ENCODE measurements around the gene NBAS. TPM values are rescaled to one million over a fixed set of nuclear protein-coding genes. Genes with fewer than 3 reads are reported as not detected.
"Not testable (repeated sequence)": the region's sequence is repeated elsewhere in the genome, so short reads cannot be mapped to it uniquely, and the experiment has no call there.

The NBAS gene
- total and polyA plus RNA-seq, 2 donors: 26.0 to 118 TPM

DNA sequence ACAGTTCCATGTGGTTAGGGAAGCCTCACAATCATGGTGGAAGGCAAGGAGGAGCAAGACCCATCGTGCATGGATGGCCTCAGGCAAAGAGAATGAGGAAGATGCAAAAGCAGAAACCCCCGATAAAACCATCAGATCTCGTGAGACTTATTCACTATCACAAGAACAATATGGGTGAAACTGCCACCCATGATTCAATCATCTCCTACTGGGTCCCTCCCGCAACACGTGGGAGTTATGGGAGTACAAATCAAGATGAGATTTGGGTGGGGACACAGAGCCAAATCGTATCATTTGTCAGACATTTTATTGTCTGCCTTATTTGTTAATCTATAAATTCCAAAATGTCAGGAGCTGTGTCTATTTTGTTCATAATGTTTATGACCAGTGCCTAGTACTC lies 17.6 kb downstream of the NBAS start:
- 88% methylated on average over 6 of the region's 6 CpGs for WGBS

DNA sequence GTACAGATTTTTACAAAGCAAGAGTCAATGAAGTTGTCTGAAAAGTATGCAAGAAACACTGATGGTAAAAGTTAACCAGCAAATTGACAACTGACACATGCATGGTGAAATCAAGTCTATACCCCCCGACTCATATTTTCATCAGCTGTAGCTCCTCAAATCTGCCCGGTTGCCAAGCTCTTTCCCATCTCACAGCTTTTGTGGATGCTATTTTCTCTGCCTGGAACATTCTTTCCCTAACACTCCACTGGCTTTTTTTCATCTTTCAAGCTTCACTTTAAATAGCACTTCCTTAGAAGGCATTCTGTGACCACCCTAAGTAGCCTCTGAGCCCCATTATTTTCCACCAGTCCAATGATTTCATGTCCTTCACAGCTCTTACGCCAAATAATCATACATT lies 18.1 kb downstream of the NBAS start:
- H3K36me3 ChIP-seq (ENCODE audit: insufficient read depth): peaks cover 2% of the 10 kb centered on the region
- no peak for DNase-seq (ENCODE audit: extremely low spot score)
- no peaks in the 10 kb centered on the region for H3K4me1 ChIP-seq (ENCODE audit: insufficient read depth)
- 65% methylated on average over 3 of the region's 3 CpGs for WGBS
- H3K4me3 ChIP-seq (ENCODE audit: low read depth, low read length): no peak overlapping the region
- no peak overlapping the region for H3K27ac ChIP-seq (ENCODE audit: low read depth)

More for the DNA sequence above, 17.6 kb downstream of the NBAS start:
- H3K4me1 ChIP-seq (ENCODE audit: insufficient read depth): no peaks in the 10 kb centered on the region
- no peak overlapping the region for H3K27ac ChIP-seq (ENCODE audit: low read depth)
- DNase-seq (ENCODE audit: extremely low spot score): no peak
- H3K36me3 ChIP-seq (ENCODE audit: insufficient read depth): peaks cover 3% of the 10 kb centered on the region
- no peak overlapping the region for H3K4me3 ChIP-seq (ENCODE audit: low read depth, low read length)

- DNase-seq (ENCODE audit: extremely low spot score); H3K4me1 ChIP-seq (ENCODE audit: insufficient read depth); H3K27ac ChIP-seq (ENCODE audit: low read depth); H3K36me3 ChIP-seq (ENCODE audit: insufficient read depth); H3K4me3 ChIP-seq (ENCODE audit: low read depth, low read length): not testable (repeated sequence)
- WGBS: 68% methylated on average over 2 of the region's 6 CpGs
These were observed 18.9 kb downstream of the NBAS start for GRCh38 chr2:15542269-15542668.

GRCh38 chr2:15540523-15540922 lies 20.6 kb downstream of the NBAS start:
- not testable (repeated sequence) for H3K4me1 ChIP-seq (ENCODE audit: insufficient read depth); H3K36me3 ChIP-seq (ENCODE audit: insufficient read depth); H3K27ac ChIP-seq (ENCODE audit: low read depth); H3K4me3 ChIP-seq (ENCODE audit: low read depth, low read length); DNase-seq (ENCODE audit: extremely low spot score)
- 87% methylated on average over 5 of the region's 5 CpGs for WGBS

GRCh38 chr2:15539999-15540398 lies 21.1 kb downstream of the NBAS start:
- H3K27ac ChIP-seq (ENCODE audit: low read depth): no peak overlapping the region
- no peaks in the 10 kb centered on the region for H3K4me1 ChIP-seq (ENCODE audit: insufficient read depth)
- no peak overlapping the region for H3K4me3 ChIP-seq (ENCODE audit: low read depth, low read length)
- DNase-seq (ENCODE audit: extremely low spot score): no peak
- peaks cover 5% of the 10 kb centered on the region for H3K36me3 ChIP-seq (ENCODE audit: insufficient read depth)
- WGBS: 92% methylated on average over 3 of the region's 3 CpGs

- 88% methylated on average over 4 of the region's 4 CpGs for WGBS
These were observed 22.3 kb downstream of the NBAS start for GRCh38 chr2:15538792-15539191.

GRCh38 chr2:15533860-15534480 lies 27.2 kb downstream of the NBAS start:
- 92% methylated on average over 5 of the region's 5 CpGs for WGBS
- Histone ChIP-seq H3K36me3 (ENCODE audit: insufficient read depth) (peaks cover 5% of the 10 kb centered on the region), H3K4me1 (ENCODE audit: insufficient read depth) (no peaks in the 10 kb centered on the region), H3K27ac (ENCODE audit: low read depth) (no peak overlapping the region), H3K4me3 (ENCODE audit: low read depth, low read length) (no peak overlapping the region)
- no peak for DNase-seq (ENCODE audit: extremely low spot score)

More at GRCh38 chr2:15538792-15539191, 22.3 kb downstream of the NBAS start:
- Histone ChIP-seq H3K4me3 (ENCODE audit: low read depth, low read length) (no peak overlapping the region), H3K4me1 (ENCODE audit: insufficient read depth) (no peaks in the 10 kb centered on the region), H3K36me3 (ENCODE audit: insufficient read depth) (peaks cover 5% of the 10 kb centered on the region), H3K27ac (ENCODE audit: low read depth) (no peak overlapping the region)
- DNase-seq (ENCODE audit: extremely low spot score): no peak

DNA sequence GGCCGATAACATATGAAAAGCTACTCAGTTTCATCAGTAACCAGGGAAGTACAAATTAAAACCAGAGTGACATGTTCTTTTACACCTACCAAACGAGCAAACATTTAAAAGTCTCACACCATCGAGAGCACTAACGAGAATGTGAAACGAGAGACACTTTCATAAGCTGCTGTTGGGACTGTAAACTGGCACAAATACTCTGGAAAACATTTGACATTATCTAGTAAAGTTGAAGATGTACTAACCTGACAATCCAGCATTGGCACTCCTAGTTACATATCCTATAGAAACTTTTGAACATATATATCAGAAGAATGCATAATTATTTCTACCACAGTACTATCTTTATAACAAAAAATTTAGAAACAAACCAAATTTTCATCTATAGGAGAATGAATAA lies 28.1 kb downstream of the NBAS start:
- peaks cover 5% of the 10 kb centered on the region for H3K36me3 ChIP-seq (ENCODE audit: insufficient read depth)
- H3K27ac ChIP-seq (ENCODE audit: low read depth): no peak overlapping the region
- no peak for DNase-seq (ENCODE audit: extremely low spot score)
- WGBS: 94% methylated on average over 5 of the region's 5 CpGs
- H3K4me1 ChIP-seq (ENCODE audit: insufficient read depth): no peaks in the 10 kb centered on the region
- H3K4me3 ChIP-seq (ENCODE audit: low read depth, low read length): no peak overlapping the region

GRCh38 chr2:15531095-15531854 lies 29.9 kb downstream of the NBAS start:
- WGBS: 95% methylated on average over 7 of the region's 7 CpGs
- Histone ChIP-seq H3K4me3 (ENCODE audit: low read depth, low read length) (no peak overlapping the region), H3K36me3 (ENCODE audit: insufficient read depth) (peaks cover 2% of the 10 kb centered on the region), H3K27ac (ENCODE audit: low read depth) (no peak overlapping the region), H3K4me1 (ENCODE audit: insufficient read depth) (no peaks in the 10 kb centered on the region)
- DNase-seq (ENCODE audit: extremely low spot score): no peak

GRCh38 chr2:15527074-15527739 lies 33.9 kb downstream of the NBAS start:
- DNase-seq (ENCODE audit: extremely low spot score): no peak
- Histone ChIP-seq H3K36me3 (ENCODE audit: insufficient read depth) (peaks cover 7% of the 10 kb centered on the region), H3K4me3 (ENCODE audit: low read depth, low read length) (no peak overlapping the region), H3K27ac (ENCODE audit: low read depth) (no peak overlapping the region), H3K4me1 (ENCODE audit: insufficient read depth) (no peaks in the 10 kb centered on the region)
- 89% methylated on average over 6 of the region's 6 CpGs for WGBS

GRCh38 chr2:15521641-15522181 lies 39.4 kb downstream of the NBAS start:
- WGBS: 59% methylated on average over 2 of the region's 2 CpGs
- Histone ChIP-seq H3K4me3 (ENCODE audit: low read depth, low read length) (no peak overlapping the region), H3K36me3 (ENCODE audit: insufficient read depth) (peaks cover 5% of the 10 kb centered on the region), H3K4me1 (ENCODE audit: insufficient read depth) (no peaks in the 10 kb centered on the region), H3K27ac (ENCODE audit: low read depth) (no peak overlapping the region)
- DNase-seq (ENCODE audit: extremely low spot score): no peak

DNA sequence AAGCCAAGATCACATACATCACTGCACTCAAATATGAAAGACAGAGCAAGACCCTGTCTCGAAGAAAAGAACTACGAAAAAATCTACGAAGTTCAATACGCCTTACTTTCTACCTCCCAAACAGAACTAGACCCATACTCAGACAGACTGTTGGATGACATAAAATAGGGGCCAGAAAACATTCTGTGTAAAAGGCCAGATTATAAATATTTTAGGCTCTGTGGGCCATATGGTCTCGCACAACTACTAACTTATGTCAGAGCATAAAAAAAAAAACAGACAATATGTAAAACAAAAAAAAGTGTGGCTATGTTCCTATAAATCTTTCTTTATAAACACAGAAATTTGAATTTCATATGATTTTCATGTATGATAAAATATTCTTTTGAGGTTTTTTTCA lies 40.8 kb downstream of the NBAS start:
- H3K4me3 ChIP-seq (ENCODE audit: low read depth, low read length): no peak overlapping the region
- peaks cover 5% of the 10 kb centered on the region for H3K36me3 ChIP-seq (ENCODE audit: insufficient read depth)
- H3K4me1 ChIP-seq (ENCODE audit: insufficient read depth): no peaks in the 10 kb centered on the region
- 98% methylated on average over 5 of the region's 5 CpGs for WGBS
- DNase-seq (ENCODE audit: extremely low spot score): no peak
- no peak overlapping the region for H3K27ac ChIP-seq (ENCODE audit: low read depth)

GRCh38 chr2:15518759-15519158 lies 42.4 kb downstream of the NBAS start:
- 96% methylated on average over 3 of the region's 3 CpGs for WGBS

DNA sequence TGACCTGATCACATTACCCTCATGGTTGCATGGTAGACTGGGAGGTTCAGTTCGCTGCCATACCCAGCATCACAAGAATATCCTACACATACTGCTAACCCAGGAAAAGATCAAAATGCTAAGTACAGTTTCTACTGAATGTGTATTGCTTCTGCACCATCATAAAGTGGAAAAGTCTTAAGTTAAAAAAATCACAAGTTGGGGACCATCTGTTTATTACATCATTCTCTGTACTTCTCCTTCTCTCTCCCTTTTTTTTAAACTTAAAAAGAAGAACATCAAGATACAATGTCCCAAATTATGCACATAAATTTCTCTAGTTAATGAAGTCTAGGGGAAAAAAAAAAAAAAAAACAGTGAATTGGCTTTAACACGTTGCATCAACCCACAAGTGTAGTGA lies 43.3 kb downstream of the NBAS start:
- 94% methylated on average over 2 of the region's 2 CpGs for WGBS

More at GRCh38 chr2:15518759-15519158, 42.4 kb downstream of the NBAS start:
- H3K4me3 ChIP-seq (ENCODE audit: low read depth, low read length); H3K27ac ChIP-seq (ENCODE audit: low read depth); DNase-seq (ENCODE audit: extremely low spot score); H3K36me3 ChIP-seq (ENCODE audit: insufficient read depth); H3K4me1 ChIP-seq (ENCODE audit: insufficient read depth): not testable (repeated sequence)

More for the DNA sequence above, 43.3 kb downstream of the NBAS start:
- DNase-seq (ENCODE audit: extremely low spot score): no peak
- Histone ChIP-seq H3K36me3 (ENCODE audit: insufficient read depth) (no peaks in the 10 kb centered on the region), H3K4me1 (ENCODE audit: insufficient read depth) (no peaks in the 10 kb centered on the region), H3K27ac (ENCODE audit: low read depth) (no peak overlapping the region), H3K4me3 (ENCODE audit: low read depth, low read length) (no peak overlapping the region)

Measured in urinary bladder (tissue), 4 donors.